ENCODE data around the gene SAA2.

SAA2 gene

GRCh38 chr11:18225913-18226312 lies 22.6 kb downstream of the SAA2 start:
- TF ChIP-seq CTCF (IDR thresholded peaks at IDR 0.05; ENCODE audit: low read depth, low read length) (no peak), MAX (IDR thresholded peaks at IDR 0.05; ENCODE audit: low read depth, low read length) (no peak)
- H3K4me3 ChIP-seq (ENCODE audit: low read depth, low read length): no peak overlapping the region
- no peak for DNase-seq (ENCODE audit: low read depth)

- no peak overlapping the region for H3K4me3 ChIP-seq (ENCODE audit: low read depth, low read length)
- TF ChIP-seq CTCF (IDR thresholded peaks at IDR 0.05; ENCODE audit: low read depth, low read length) (no peak), MYC (IDR thresholded peaks at IDR 0.05; ENCODE audit: low read depth, low read length) (no peak), MAX (IDR thresholded peaks at IDR 0.05; ENCODE audit: low read depth, low read length) (no peak)
- DNase-seq (ENCODE audit: low read depth): no peak
These were observed 24.7 kb downstream of the SAA2 start for GRCh38 chr11:18223591-18224387.

GRCh38 chr11:18222814-18223421 lies 25.6 kb downstream of the SAA2 start:
- DNase-seq (ENCODE audit: low read depth): no peak
- TF ChIP-seq MAX (IDR thresholded peaks at IDR 0.05; ENCODE audit: low read depth, low read length): no peak
- TF ChIP-seq CTCF (IDR thresholded peaks at IDR 0.05; ENCODE audit: low read depth, low read length): no peak
- no peak for TF ChIP-seq POLR2A (IDR thresholded peaks at IDR 0.05; ENCODE audit: extremely low read depth, insufficient read length)
- TF ChIP-seq MYC (IDR thresholded peaks at IDR 0.05; ENCODE audit: low read depth, low read length): no peak
- no peak overlapping the region for H3K4me3 ChIP-seq (ENCODE audit: low read depth, low read length)

- TF ChIP-seq CTCF (IDR thresholded peaks at IDR 0.05; ENCODE audit: low read depth, low read length) (no peak), MYC (IDR thresholded peaks at IDR 0.05; ENCODE audit: low read depth, low read length) (no peak), MAX (IDR thresholded peaks at IDR 0.05; ENCODE audit: low read depth, low read length) (no peak)
- H3K4me3 ChIP-seq (ENCODE audit: low read depth, low read length): no peak overlapping the region
- no peak for DNase-seq (ENCODE audit: low read depth)
These were observed 27.1 kb downstream of the SAA2 start for GRCh38 chr11:18221274-18221876.

- TF ChIP-seq MAX (IDR thresholded peaks at IDR 0.05; ENCODE audit: low read depth, low read length): no peak
- TF ChIP-seq CTCF (IDR thresholded peaks at IDR 0.05; ENCODE audit: low read depth, low read length): no peak
- TF ChIP-seq POLR2A (IDR thresholded peaks at IDR 0.05; ENCODE audit: extremely low read depth, insufficient read length): no peak
- no peak for DNase-seq (ENCODE audit: low read depth)
These were observed 39.4 kb downstream of the SAA2 start for GRCh38 chr11:18209058-18209457.

More at GRCh38 chr11:18209058-18209457, 39.4 kb downstream of the SAA2 start:
- no peak overlapping the region for H3K4me3 ChIP-seq (ENCODE audit: low read depth, low read length)

All from NB4 (cell line).